OCI-LY1 (cell line): ENCODE data around the gene IGF1R.

Experiments used
- H2AFZ ChIP-seq: fragments of 200-600 bp; sonication (generic), shearing (Covaris generic); 2 replicates; pipeline ENCODE4 v1.6.0; 2014; ENCODE audit warnings: antibody characterized with exemption, mild to moderate bottlenecking, low read length
- H3F3A ChIP-seq: fragments of 200-600 bp; sonication (generic), shearing (Covaris generic); 2 replicates; pipeline ENCODE4 v1.6.0; 2014; ENCODE audit warnings: mild to moderate bottlenecking, antibody characterized with exemption, low read length, moderate library complexity; ENCODE audit not compliant: insufficient read depth
- H3K27ac ChIP-seq: fragments of 200-600 bp; sonication (generic); 2 replicates; pipeline ENCODE4 v1.5.1; 2014; ENCODE audit warnings: low read length, mixed run types, mild to moderate bottlenecking, low read depth; ENCODE audit not compliant: poor library complexity, severe bottlenecking
- H3K27me3 ChIP-seq: fragments of 200-600 bp; sonication (generic); 2 replicates; pipeline ENCODE4 v1.6.0; 2014; ENCODE audit warnings: antibody characterized with exemption, mild to moderate bottlenecking, low read length, moderate library complexity; ENCODE audit not compliant: insufficient read depth
- H3K36me3 ChIP-seq: fragments of 200-600 bp; sonication (generic); 2 replicates; pipeline ENCODE4 v1.6.1; 2014; ENCODE audit warnings: mild to moderate bottlenecking, antibody characterized with exemption, low read length, moderate library complexity, mixed read lengths; ENCODE audit not compliant: insufficient read depth
- H3K4me1 ChIP-seq: fragments of 200-600 bp; sonication (generic); 2 replicates; pipeline ENCODE4 v1.5.1; 2014; ENCODE audit warnings: mild to moderate bottlenecking, low read length, moderate library complexity; ENCODE audit not compliant: insufficient read depth, severe bottlenecking
- H3K4me2 ChIP-seq: fragments of 200-600 bp; sonication (generic), shearing (Covaris generic); 2 replicates; pipeline ENCODE4 v1.6.1; 2014; ENCODE audit warnings: low read length
- H3K4me3 ChIP-seq: fragments of 200-600 bp; sonication (generic); 2 replicates; pipeline ENCODE4 v1.5.1; 2014; ENCODE audit warnings: low read length, low read depth, mild to moderate bottlenecking, mixed read lengths; ENCODE audit not compliant: poor library complexity, severe bottlenecking
- H3K79me2 ChIP-seq: fragments of 200-600 bp; shearing (Covaris generic); 2 replicates; pipeline ENCODE4 v1.6.1; 2016; ENCODE audit warnings: mixed run types, low read length, mixed read lengths; ENCODE audit not compliant: insufficient read depth
- H3K9ac ChIP-seq: fragments of 200-600 bp; sonication (generic), shearing (Covaris generic); 2 replicates; pipeline ENCODE4 v1.6.1; 2014; ENCODE audit warnings: mild to moderate bottlenecking, low read length, mixed read lengths
- H3K9me2 ChIP-seq: fragments of 200-600 bp; sonication (generic), shearing (Covaris generic); 2 replicates; pipeline ENCODE4 v1.6.1; 2014; ENCODE audit warnings: low read depth, mild to moderate bottlenecking, low read length, mixed read lengths
- H3K9me3 ChIP-seq: fragments of 200-600 bp; shearing (Covaris generic); 2 replicates; pipeline ENCODE4 v1.6.1; 2014; ENCODE audit warnings: low read length, mixed read lengths
- H4K20me1 ChIP-seq: fragments of 200-600 bp; sonication (generic), shearing (Covaris generic); 2 replicates; pipeline ENCODE4 v1.6.0; 2016; ENCODE audit warnings: mild to moderate bottlenecking, low read length; ENCODE audit not compliant: insufficient read depth
- EZH2 ChIP-seq: fragments of 200-600 bp; sonication (generic), shearing (Covaris generic); IDR thresholded peaks from 2 replicates; pipeline ENCODE4 v1.8.0; 2017; ENCODE audit warnings: borderline replicate concordance, mixed run types, mild to moderate bottlenecking, antibody characterized with exemption, low read length, moderate library complexity, mixed read lengths
- TF ChIP-seq, protein P1 (sequence below): fragments of 200-600 bp; sonication (generic), shearing (Covaris generic); IDR thresholded peaks from 2 replicates; pipeline ENCODE4 v1.5.1; 2017; ENCODE audit warnings: mild to moderate bottlenecking, antibody characterized with exemption, low read length, moderate library complexity, mixed read lengths

The IGF1R gene

DNA sequence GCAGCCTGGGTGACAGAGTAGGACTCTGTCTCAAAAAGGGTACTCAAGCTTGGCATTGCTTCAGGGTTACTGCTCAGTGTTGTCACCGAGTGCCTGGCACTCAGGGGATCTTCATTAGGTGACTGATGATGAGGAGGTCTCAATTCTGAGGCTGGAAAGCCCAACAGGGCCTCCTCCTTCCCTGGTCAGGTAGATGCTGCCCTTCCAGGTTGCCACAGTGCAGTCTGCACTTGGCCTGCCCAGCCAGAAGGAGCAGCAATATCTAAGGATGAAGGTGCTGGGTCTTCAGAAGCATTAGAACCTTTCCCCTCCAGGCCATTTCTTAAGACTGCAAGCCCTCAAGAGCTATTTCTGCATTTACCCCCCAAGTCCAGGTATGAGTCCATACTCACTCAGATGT lies 317.3 kb downstream of the IGF1R start:
- TF ChIP-seq, protein P1, sequence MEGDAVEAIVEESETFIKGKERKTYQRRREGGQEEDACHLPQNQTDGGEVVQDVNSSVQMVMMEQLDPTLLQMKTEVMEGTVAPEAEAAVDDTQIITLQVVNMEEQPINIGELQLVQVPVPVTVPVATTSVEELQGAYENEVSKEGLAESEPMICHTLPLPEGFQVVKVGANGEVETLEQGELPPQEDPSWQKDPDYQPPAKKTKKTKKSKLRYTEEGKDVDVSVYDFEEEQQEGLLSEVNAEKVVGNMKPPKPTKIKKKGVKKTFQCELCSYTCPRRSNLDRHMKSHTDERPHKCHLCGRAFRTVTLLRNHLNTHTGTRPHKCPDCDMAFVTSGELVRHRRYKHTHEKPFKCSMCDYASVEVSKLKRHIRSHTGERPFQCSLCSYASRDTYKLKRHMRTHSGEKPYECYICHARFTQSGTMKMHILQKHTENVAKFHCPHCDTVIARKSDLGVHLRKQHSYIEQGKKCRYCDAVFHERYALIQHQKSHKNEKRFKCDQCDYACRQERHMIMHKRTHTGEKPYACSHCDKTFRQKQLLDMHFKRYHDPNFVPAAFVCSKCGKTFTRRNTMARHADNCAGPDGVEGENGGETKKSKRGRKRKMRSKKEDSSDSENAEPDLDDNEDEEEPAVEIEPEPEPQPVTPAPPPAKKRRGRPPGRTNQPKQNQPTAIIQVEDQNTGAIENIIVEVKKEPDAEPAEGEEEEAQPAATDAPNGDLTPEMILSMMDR, result no peak
- TF ChIP-seq EZH2, result no peak
- no peak overlapping the region for H3K27ac ChIP-seq
- H2AFZ ChIP-seq, result no peak overlapping the region
- no peak overlapping the region for H3K4me2 ChIP-seq
- H3K9me3 ChIP-seq, result no peaks in the 10 kb centered on the region
- no peaks in the 10 kb centered on the region for H3K4me1 ChIP-seq
- H3K27me3 ChIP-seq, result no peaks in the 10 kb centered on the region; the same call in 1 of the 2 replicates
- no peak overlapping the region for H3K9ac ChIP-seq
- no peaks in the 10 kb centered on the region for H4K20me1 ChIP-seq
- H3F3A ChIP-seq, result no peaks in the 10 kb centered on the region
- H3K9me2 ChIP-seq, result no peaks in the 10 kb centered on the region
- H3K4me3 ChIP-seq, result no peak overlapping the region
- H3K36me3 ChIP-seq, result no peaks in the 10 kb centered on the region
- H3K79me2 ChIP-seq, result no peaks in the 10 kb centered on the region

DNA sequence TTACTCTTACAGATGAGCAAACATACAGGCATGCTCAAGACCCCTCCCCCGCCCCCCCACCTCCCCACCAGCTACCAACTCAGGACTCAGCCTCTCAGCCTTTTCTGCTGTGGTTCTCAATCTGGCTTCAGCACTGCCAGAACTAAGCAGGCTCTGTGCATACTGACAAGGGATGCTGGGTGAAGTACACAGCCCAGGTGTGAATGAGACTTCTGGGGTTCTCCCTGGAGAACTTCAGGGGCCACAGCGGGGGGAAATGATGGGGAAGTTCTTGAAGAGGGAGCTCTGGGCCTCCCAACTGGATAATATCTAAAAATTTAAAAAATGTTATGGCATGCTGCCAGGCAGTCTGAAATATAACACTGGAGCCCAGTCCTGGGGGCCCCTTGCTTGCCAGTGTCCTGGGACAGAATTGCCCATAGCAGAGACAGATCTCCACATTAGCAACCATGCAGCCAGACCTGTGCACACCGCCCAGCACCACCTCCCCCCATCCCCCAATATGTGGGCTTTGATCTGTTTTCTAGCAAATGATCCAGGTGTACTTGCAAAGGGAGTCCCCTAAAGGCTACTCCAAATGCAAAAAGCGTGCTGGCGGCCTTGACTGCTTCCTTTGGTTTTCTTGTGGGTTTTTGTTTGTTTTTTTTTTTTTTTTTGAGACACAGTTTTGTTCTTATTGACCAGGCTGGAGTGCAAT lies 317.9 kb downstream of the IGF1R start:
- no peaks in the 10 kb centered on the region for H3F3A ChIP-seq
- no peaks in the 10 kb centered on the region for H3K9me3 ChIP-seq
- no peak overlapping the region for H2AFZ ChIP-seq
- no peaks in the 10 kb centered on the region for H3K36me3 ChIP-seq
- TF ChIP-seq, protein P1, result no peak
- no peak for TF ChIP-seq EZH2
- no peaks in the 10 kb centered on the region for H3K4me1 ChIP-seq
- no peaks in the 10 kb centered on the region for H3K79me2 ChIP-seq
- H3K27me3 ChIP-seq, result no peaks in the 10 kb centered on the region; the same call in 1 of the 2 replicates
- no peak overlapping the region for H3K9ac ChIP-seq
- no peak overlapping the region for H3K4me3 ChIP-seq
- H3K4me2 ChIP-seq, result no peak overlapping the region
- no peaks in the 10 kb centered on the region for H3K9me2 ChIP-seq
- H3K27ac ChIP-seq, result no peak overlapping the region
- H4K20me1 ChIP-seq, result no peaks in the 10 kb centered on the region

DNA sequence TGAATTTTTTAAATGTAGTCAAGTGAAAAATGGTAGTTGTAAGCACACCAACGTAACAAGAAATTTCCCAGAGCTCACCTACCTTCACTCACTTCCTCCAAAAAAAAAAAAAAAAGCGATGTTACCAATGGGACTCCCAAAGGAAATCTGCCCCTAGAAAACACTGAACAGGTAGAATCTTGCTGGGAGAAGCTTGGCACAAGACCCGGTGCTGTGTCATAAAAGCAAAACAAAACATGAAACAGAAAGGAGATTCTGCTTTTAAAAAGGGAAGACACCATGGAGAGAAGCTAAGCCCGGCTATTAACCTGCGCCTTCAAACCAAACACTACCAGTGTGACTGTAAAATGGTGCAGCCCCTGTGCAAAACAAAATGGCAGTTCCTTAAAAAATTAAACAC lies 318.8 kb downstream of the IGF1R start:
- Histone ChIP-seq H3K9me2 (no peaks in the 10 kb centered on the region), H3K9me3 (no peaks in the 10 kb centered on the region), H3K9ac (no peak overlapping the region), H3K27ac (no peak overlapping the region), H4K20me1 (no peaks in the 10 kb centered on the region), H3K4me2 (no peak overlapping the region), H3K4me1 (no peaks in the 10 kb centered on the region), H3K36me3 (no peaks in the 10 kb centered on the region), H3K79me2 (no peaks in the 10 kb centered on the region), H3F3A (no peaks in the 10 kb centered on the region), H3K27me3 (no peaks in the 10 kb centered on the region; the same call in 1 of the 2 replicates), H2AFZ (no peak overlapping the region), H3K4me3 (no peak overlapping the region)
- TF ChIP-seq, protein P1, result no peak
- no peak for TF ChIP-seq EZH2
